BJ (cell line): ENCODE data around the gene CCL5. TPM values are rescaled to one million over a fixed set of nuclear protein-coding genes. Genes with fewer than 3 reads are reported as not detected.

ENCODE experiments used
- CTCF ChIA-PET: fragments of 350-600 bp; formaldehyde crosslinking; extraction: SDS; loops from one replicate; lab custom pipeline; 2021; ENCODE audit warnings: antibody characterized with exemption, inconsistent platforms; lab: Yijun Ruan, JAX
- POLR2A ChIA-PET: fragments of 300-600 bp; sonication (Branson Sonifier 250); formaldehyde crosslinking; extraction: SDS; loops from one replicate; lab custom pipeline; 2021; ENCODE audit warnings: antibody characterized with exemption; lab: Charles Lee
- DNase-seq: peaks from one replicate; pipeline ENCODE4 v3.0.0-alpha.2; 2011; ENCODE audit warnings: low read depth
- H3K27me3 ChIP-seq: 2 replicates; pipeline ENCODE4 v1.6.0; 2011; ENCODE audit warnings: low read length; ENCODE audit not compliant: control insufficient read depth, insufficient read depth
- H3K36me3 ChIP-seq: 2 replicates; pipeline ENCODE4 v1.5.1; 2011; ENCODE audit warnings: low read length; ENCODE audit not compliant: control insufficient read depth, insufficient read depth
- H3K4me3 ChIP-seq: 2 replicates; pipeline ENCODE4 v1.5.1; 2011; ENCODE audit warnings: low read depth, mild to moderate bottlenecking, control low read depth, low read length
- CTCF ChIP-seq: IDR thresholded peaks from 2 replicates; pipeline ENCODE4 v1.5.1; 2011; ENCODE audit warnings: low read depth, mild to moderate bottlenecking, control low read depth, inconsistent platforms, low read length, moderate library complexity; ENCODE audit not compliant: insufficient read depth
- polyA plus RNA-seq: library from polyadenylated mRNA; depleted of rRNA; stranded (reverse); fragments of >200 nt; gene quantifications from 2 replicates; pipeline ENCODE4 v1.2.3, GENCODE V29; 2011

Gene CCL5
- polyA plus RNA-seq, 1 experiment: 0.16 TPM

DNA sequence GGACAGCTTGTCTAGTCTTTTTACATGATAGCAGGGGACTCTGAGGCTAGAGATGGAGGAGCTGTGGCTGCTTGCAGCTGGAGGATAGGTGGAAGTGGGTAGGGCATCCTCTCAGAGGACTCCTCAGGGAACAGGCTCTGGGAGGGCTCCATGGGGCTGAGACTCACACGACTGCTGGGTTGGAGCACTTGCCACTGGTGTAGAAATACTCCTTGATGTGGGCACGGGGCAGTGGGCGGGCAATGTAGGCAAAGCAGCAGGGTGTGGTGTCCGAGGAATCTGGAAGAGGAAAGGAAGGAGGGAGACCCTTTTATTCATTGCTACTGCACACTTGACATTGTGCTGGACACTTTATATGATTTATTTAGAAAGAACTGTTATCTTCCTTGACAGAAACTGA, 1.8 kb downstream of the CCL5 start:
- ChIA-PET POLR2A (no interaction called here), CTCF (no interaction called here)
- no peak for DNase-seq
- Histone ChIP-seq H3K36me3 (no peaks in the 10 kb centered on the region), H3K27me3 (no peaks in the 10 kb centered on the region), H3K4me3 (no peak overlapping the region)
- no peak for TF ChIP-seq CTCF

DNA sequence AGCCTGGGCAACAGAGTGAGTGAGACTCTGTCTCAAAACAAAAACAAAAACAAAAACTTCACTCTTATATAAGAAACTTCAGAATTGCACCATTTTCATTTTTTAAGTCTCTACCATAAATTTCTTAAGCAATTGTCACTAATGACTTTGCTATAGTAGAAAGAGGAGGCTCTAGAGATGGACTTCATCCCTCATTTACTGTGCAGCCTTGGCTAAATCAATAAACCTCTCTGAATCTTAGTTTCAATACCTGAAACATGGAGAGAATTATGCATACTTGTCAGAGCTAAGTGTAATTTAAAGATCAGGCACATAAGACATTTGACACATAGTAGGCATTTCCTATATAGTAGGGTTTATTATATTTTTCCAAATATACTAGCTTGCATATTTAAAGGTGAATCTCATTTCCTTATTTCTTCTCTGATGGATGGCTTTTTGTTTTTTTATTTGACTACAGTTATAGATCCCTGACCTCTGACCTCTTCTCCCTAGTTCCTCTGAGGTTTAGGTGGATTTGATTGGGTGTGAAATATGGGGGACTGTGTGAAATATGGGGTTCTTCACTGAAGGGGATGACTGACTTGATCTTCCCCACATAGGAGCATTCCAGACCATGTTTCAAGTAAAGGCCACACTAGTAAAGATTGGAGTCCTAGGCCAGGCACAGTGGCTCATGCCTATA, 2.7 kb downstream of the CCL5 start:
- TF ChIP-seq CTCF: no peak
- Histone ChIP-seq H3K4me3 (no peak overlapping the region), H3K36me3 (no peaks in the 10 kb centered on the region), H3K27me3 (no peaks in the 10 kb centered on the region)
- DNase-seq: no peak
- ChIA-PET CTCF (interaction anchor here (0.6 kb wide), 1 partner anchor 35 kb away, joined by 4 read pairs; no protein-coding TSS in a partner anchor), POLR2A (no interaction called here)

GRCh38 chr17:35876534-35876933, 3.6 kb downstream of the CCL5 start:
- no peak for TF ChIP-seq CTCF
- CTCF ChIA-PET: interaction anchor here (1.1 kb wide), 1 partner anchor 29 kb away, joined by 4 read pairs; no protein-coding TSS in a partner anchor
- Histone ChIP-seq H3K36me3 (no peaks in the 10 kb centered on the region), H3K27me3 (no peaks in the 10 kb centered on the region), H3K4me3 (no peak overlapping the region)
- DNase-seq: no peak
- POLR2A ChIA-PET: no interaction called here

DNA sequence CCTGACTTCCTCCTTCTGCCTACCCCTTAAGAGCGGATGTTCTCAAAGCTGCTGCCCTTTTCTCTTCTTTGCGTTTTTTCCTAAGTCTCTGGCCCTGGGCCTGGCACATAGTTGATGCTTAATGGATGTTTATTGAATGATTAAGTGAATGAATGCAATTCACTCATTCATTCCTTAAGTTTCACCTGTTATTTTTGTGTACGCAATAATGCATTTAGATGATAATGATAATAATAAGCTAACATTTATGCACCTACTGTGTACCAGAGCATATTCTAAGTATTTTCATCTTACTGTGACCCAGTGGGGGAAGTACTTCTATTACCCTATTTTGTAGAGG, 4.4 kb downstream of the CCL5 start:
- Histone ChIP-seq H3K4me3 (no peak overlapping the region), H3K36me3 (no peaks in the 10 kb centered on the region), H3K27me3 (no peaks in the 10 kb centered on the region)
- no peak for TF ChIP-seq CTCF
- POLR2A ChIA-PET: no interaction called here
- DNase-seq: no peak
- CTCF ChIA-PET: interaction anchor here (1.1 kb wide), 1 partner anchor 29 kb away, joined by 4 read pairs; no protein-coding TSS in a partner anchor

DNA sequence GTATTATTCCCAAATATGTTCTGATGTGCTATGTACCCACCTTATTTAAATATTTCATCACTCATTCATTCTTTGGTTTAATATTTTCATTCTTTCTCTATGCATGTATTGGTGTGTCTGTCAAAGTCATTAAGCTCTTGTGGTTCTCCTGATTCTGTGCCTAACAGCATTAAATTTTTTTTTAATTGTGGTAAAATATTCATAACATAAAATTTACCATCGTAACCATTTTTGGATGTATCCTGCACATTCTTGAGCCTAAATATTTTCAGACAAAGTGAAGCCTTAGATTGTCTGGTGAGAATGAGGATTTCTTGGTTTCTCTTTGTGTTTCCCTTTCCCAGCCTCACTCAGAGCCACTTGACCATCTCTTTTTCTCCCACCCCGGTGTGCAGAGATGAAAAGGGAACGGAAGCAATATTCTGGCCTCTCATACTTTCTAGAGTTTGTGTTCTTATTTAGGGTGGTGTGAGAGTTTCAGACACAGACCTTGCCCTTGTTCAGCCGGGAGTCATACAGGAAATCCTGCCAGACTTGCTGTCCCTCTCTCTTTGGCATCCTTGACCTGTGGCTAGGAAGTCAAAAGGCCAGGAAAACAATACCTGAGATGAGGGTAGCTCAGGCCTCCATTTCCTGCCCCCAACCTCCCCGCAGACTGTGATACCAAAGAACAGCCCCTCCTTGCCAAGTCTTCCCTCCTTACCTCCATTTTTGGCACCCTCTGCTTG, 4.9 kb downstream of the CCL5 start:
- Histone ChIP-seq H3K4me3 (no peak overlapping the region), H3K36me3 (no peaks in the 10 kb centered on the region), H3K27me3 (no peaks in the 10 kb centered on the region)
- DNase-seq: no peak
- ChIA-PET POLR2A (no interaction called here), CTCF (interaction anchor here (0.7 to 1.4 kb wide), 2 partner anchors 9 to 1152 kb away, joined by 3 read pairs; no protein-coding TSS in a partner anchor)
- no peak for TF ChIP-seq CTCF
